HG03064 (cell line): Measurements from ENCODE around the gene POLR2J.
"Not testable (repeated sequence)": the region's sequence is repeated elsewhere in the genome, so short reads cannot be mapped to it uniquely, and the experiment has no call there.

Source experiments
- ATAC-seq: cut with Tn5 transposase; IDR thresholded peaks from one replicate; pipeline ENCODE4 v1.9.1; 2021; ENCODE audit warnings: low read depth; ENCODE audit not compliant: unreplicated experiment

Gene POLR2J

GRCh38 chr7:102496861-102497260 is 18.1 kb upstream of the POLR2J start:
- ATAC-seq, result not testable (repeated sequence)

GRCh38 chr7:102494473-102495149 is 15.9 kb upstream of the POLR2J start:
- peak; percentile 64 for ATAC-seq

- ATAC-seq, result peak; percentile 4
Observed at GRCh38 chr7:102494026-102494425, 15.3 kb upstream of the POLR2J start.

- peak; percentile 31 for ATAC-seq
Observed at GRCh38 chr7:102493220-102493935, 14.7 kb upstream of the POLR2J start.

- not testable (repeated sequence) for ATAC-seq
Observed at GRCh38 chr7:102490529-102491075, 11.9 kb upstream of the POLR2J start.

- not testable (repeated sequence) for ATAC-seq
Observed at GRCh38 chr7:102484317-102484716, 5.6 kb upstream of the POLR2J start.

- not testable (repeated sequence) for ATAC-seq
Observed at GRCh38 chr7:102481962-102482361, 3.2 kb upstream of the POLR2J start.

- not testable (repeated sequence) for ATAC-seq
Observed at GRCh38 chr7:102479982-102480637, 1.4 kb upstream of the POLR2J start.

GRCh38 chr7:102479209-102479584 is 475 bp upstream of the POLR2J start:
- peak; percentile 18 for ATAC-seq

GRCh38 chr7:102474736-102475435 is 3.8 kb downstream of the POLR2J start:
- ATAC-seq, result not testable (repeated sequence)

GRCh38 chr7:102474116-102474515 is 4.6 kb downstream of the POLR2J start:
- ATAC-seq, result not testable (repeated sequence)

GRCh38 chr7:102473271-102473991 is 5.3 kb downstream of the POLR2J start:
- no peak for ATAC-seq

GRCh38 chr7:102472126-102473041 is 6.3 kb downstream of the POLR2J start:
- ATAC-seq, result no peak

GRCh38 chr7:102471791-102472125 is 7.0 kb downstream of the POLR2J start:
- no peak for ATAC-seq

GRCh38 chr7:102469972-102470825 is 8.5 kb downstream of the POLR2J start:
- no peak for ATAC-seq

- ATAC-seq, result no peak
Observed at GRCh38 chr7:102469351-102469971, 9.3 kb downstream of the POLR2J start.

- no peak for ATAC-seq
Observed at GRCh38 chr7:102468478-102469350, 10.0 kb downstream of the POLR2J start.
